ENCODE data around the gene EXOC2.

DNA sequence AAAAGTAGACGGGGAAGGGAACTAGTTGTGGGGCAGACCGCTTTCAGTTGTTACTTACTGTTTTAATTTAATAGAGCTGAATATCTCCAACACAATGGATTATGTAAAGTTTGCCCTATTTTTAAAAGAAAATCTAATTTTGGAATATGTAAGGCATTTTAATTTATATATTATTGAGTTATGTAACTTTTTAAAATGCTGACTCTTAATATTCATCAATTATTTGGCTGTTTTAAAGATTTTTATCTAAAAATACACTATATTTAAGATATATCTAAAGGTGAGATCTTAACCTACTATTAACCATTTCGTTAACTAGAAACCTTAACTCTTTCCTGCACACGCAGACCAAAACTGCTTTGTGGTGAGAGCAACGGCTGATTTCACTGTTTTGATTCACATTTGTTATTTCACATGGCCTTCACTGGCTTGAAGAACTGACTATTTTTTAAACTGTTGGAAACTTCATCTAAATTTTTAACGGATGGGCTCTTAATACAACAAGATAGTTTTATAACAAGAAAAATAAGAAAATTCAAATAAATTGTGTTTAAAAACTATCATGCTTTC lies 123.9 kb downstream of the EXOC2 start:
- no peak for TF ChIP-seq SP1 (CRISPR knock-in tag; conservative IDR thresholded peaks at IDR 0.05)
- TF ChIP-seq, protein P1, sequence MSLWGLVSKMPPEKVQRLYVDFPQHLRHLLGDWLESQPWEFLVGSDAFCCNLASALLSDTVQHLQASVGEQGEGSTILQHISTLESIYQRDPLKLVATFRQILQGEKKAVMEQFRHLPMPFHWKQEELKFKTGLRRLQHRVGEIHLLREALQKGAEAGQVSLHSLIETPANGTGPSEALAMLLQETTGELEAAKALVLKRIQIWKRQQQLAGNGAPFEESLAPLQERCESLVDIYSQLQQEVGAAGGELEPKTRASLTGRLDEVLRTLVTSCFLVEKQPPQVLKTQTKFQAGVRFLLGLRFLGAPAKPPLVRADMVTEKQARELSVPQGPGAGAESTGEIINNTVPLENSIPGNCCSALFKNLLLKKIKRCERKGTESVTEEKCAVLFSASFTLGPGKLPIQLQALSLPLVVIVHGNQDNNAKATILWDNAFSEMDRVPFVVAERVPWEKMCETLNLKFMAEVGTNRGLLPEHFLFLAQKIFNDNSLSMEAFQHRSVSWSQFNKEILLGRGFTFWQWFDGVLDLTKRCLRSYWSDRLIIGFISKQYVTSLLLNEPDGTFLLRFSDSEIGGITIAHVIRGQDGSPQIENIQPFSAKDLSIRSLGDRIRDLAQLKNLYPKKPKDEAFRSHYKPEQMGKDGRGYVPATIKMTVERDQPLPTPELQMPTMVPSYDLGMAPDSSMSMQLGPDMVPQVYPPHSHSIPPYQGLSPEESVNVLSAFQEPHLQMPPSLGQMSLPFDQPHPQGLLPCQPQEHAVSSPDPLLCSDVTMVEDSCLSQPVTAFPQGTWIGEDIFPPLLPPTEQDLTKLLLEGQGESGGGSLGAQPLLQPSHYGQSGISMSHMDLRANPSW (CRISPR knock-in tag; conservative IDR thresholded peaks at IDR 0.05; ENCODE audit: low read depth): no peak
- TF ChIP-seq, protein P2, sequence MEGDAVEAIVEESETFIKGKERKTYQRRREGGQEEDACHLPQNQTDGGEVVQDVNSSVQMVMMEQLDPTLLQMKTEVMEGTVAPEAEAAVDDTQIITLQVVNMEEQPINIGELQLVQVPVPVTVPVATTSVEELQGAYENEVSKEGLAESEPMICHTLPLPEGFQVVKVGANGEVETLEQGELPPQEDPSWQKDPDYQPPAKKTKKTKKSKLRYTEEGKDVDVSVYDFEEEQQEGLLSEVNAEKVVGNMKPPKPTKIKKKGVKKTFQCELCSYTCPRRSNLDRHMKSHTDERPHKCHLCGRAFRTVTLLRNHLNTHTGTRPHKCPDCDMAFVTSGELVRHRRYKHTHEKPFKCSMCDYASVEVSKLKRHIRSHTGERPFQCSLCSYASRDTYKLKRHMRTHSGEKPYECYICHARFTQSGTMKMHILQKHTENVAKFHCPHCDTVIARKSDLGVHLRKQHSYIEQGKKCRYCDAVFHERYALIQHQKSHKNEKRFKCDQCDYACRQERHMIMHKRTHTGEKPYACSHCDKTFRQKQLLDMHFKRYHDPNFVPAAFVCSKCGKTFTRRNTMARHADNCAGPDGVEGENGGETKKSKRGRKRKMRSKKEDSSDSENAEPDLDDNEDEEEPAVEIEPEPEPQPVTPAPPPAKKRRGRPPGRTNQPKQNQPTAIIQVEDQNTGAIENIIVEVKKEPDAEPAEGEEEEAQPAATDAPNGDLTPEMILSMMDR (IDR thresholded peaks at IDR 0.05): no peak
- TF ChIP-seq, protein P3, sequence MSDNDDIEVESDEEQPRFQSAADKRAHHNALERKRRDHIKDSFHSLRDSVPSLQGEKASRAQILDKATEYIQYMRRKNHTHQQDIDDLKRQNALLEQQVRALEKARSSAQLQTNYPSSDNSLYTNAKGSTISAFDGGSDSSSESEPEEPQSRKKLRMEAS (CRISPR knock-in tag; IDR thresholded peaks at IDR 0.05): no peak

Data from WTC11 (cell line).